H1 (cell line): ENCODE data around the gene GRIP1. TPM values are rescaled to one million over a fixed set of nuclear protein-coding genes. Genes with fewer than 3 reads are reported as not detected.

Experiments
- CTCF ChIA-PET: fragments of 300-600 bp; sonication (Branson Sonifier 250); formaldehyde crosslinking; loops from one replicate; lab custom pipeline; 2021; ENCODE audit not compliant: partially characterized antibody; lab: Charles Lee
- POLR2A ChIA-PET: fragments of 300-600 bp; sonication (Branson Sonifier 250); formaldehyde crosslinking; loops from one replicate; lab custom pipeline; 2021; ENCODE audit warnings: inconsistent platforms; ENCODE audit not compliant: partially characterized antibody; lab: Charles Lee
- DNase-seq, 2 experiments: peaks; one replicate each; pipeline versions ENCODE4 v3.0.0 to v3.0.0-alpha.2; 2010 to 2022; ENCODE audit warnings: low spot score in 2 of 2, low read depth in 1 of 2, mixed read lengths in 1 of 2
- FAIRE-seq: peaks from 2 replicates; lab custom pipeline; 2011; peaks lifted over from hg19 to GRCh38; lab: Jason Lieb, UNC
- H2AFZ ChIP-seq: 2 replicates; pipeline ENCODE4 v1.8.1; 2012; ENCODE audit warnings: low read length, inconsistent platforms
- H2AK5ac ChIP-seq: 2 replicates; pipeline ENCODE4 v1.6.1; 2013; ENCODE audit warnings: low read depth, low read length
- H2BK120ac ChIP-seq: replicated peaks from 2 replicates; pipeline ENCODE3; 2013; ENCODE audit warnings: low read depth, low read length, inconsistent platforms
- H2BK12ac ChIP-seq: 2 replicates; pipeline ENCODE4 v1.6.1; 2013; ENCODE audit warnings: low read depth, low read length
- H2BK15ac ChIP-seq: 2 replicates; pipeline ENCODE4 v1.6.1; 2013; ENCODE audit warnings: low read length
- H2BK20ac ChIP-seq: 2 replicates; pipeline ENCODE4 v1.6.1; 2013; ENCODE audit warnings: low read length
- H2BK5ac ChIP-seq: 2 replicates; pipeline ENCODE4 v1.6.1; 2013; ENCODE audit warnings: low read depth, low read length
- H3K14ac ChIP-seq: 2 replicates; pipeline ENCODE4 v1.6.1; 2013; ENCODE audit warnings: inconsistent platforms; ENCODE audit not compliant: insufficient read length
- H3K18ac ChIP-seq: 2 replicates; pipeline ENCODE4 v1.6.1; 2013; ENCODE audit warnings: low read length; ENCODE audit errors: extremely low read depth
- H3K23ac ChIP-seq: 2 replicates; pipeline ENCODE4 v1.6.1; 2013; ENCODE audit warnings: inconsistent platforms; ENCODE audit not compliant: insufficient read length
- H3K23me2 ChIP-seq: 2 replicates; pipeline ENCODE4 v1.6.1; 2013; ENCODE audit warnings: low read depth, low read length
- H3K27ac ChIP-seq: 2 replicates; pipeline ENCODE4 v1.6.1; 2011; ENCODE audit warnings: low read depth, low read length, inconsistent platforms
- H3K27me3 ChIP-seq, 4 experiments: replicated peaks in 1 of 4; 1 replicate in 1 of 4; 2 replicates in 3 of 4; pipeline versions ENCODE4 v1.6.1 to v1.8.1; 2011 to 2013; ENCODE audit warnings: low read length in 3 of 4, mild to moderate bottlenecking in 3 of 4, inconsistent platforms in 2 of 4, mixed read lengths in 2 of 4, moderate library complexity in 1 of 4; ENCODE audit not compliant: control insufficient read depth in 3 of 4, insufficient read depth in 3 of 4; ENCODE audit errors: extremely low read depth in 1 of 4
- H3K36me3 ChIP-seq, 4 experiments: 2 replicates each; pipeline versions ENCODE4 v1.6.1 to v1.8.1; 2011 to 2013; ENCODE audit warnings: mild to moderate bottlenecking in 4 of 4, low read length in 3 of 4, moderate library complexity in 2 of 4, control low read depth in 1 of 4, inconsistent platforms in 1 of 4; ENCODE audit not compliant: insufficient read depth in 4 of 4, control insufficient read depth in 2 of 4
- H3K4ac ChIP-seq: replicated peaks from 2 replicates; pipeline ENCODE3; 2013; ENCODE audit warnings: low read length, low read depth, mixed read lengths, inconsistent platforms; ENCODE audit not compliant: insufficient read length
- H3K4me1 ChIP-seq, 4 experiments: replicated peaks in 1 of 4; 1 replicate in 1 of 4; 2 replicates in 3 of 4; pipeline versions ENCODE4 v1.6.1 to v1.8.1; 2011 to 2013; ENCODE audit warnings: low read length in 3 of 4, inconsistent platforms in 2 of 4, mixed read lengths in 1 of 4; ENCODE audit not compliant: insufficient read depth in 4 of 4, control insufficient read depth in 3 of 4
- H3K4me2 ChIP-seq, 2 experiments: 2 replicates each; pipeline versions ENCODE4 v1.6.1 to v1.8.1; 2011 to 2013; ENCODE audit warnings: low read depth in 2 of 2, low read length in 2 of 2, control low read depth in 1 of 2, inconsistent platforms in 1 of 2, mild to moderate bottlenecking in 1 of 2; ENCODE audit not compliant: insufficient read depth in 1 of 2
- H3K4me3 ChIP-seq, 4 experiments: fragments of 200-600, 300-600 bp in 1 of 4; sonication (generic), shearing (Covaris generic), sonication (Bioruptor Twin) in 1 of 4; 2 replicates each; pipeline versions ENCODE4 v1.5.1 to v1.8.1; 2011 to 2016; ENCODE audit warnings: low read length in 4 of 4, low read depth in 3 of 4, control low read depth in 2 of 4, inconsistent platforms in 2 of 4, mild to moderate bottlenecking in 2 of 4, mixed read lengths in 1 of 4, moderate library complexity in 1 of 4; ENCODE audit not compliant: insufficient read depth in 2 of 4; ENCODE audit errors: extremely low read depth in 1 of 4
- H3K56ac ChIP-seq: replicated peaks from 2 replicates; pipeline ENCODE3; 2013; ENCODE audit warnings: low read depth, mild to moderate bottlenecking, mixed read lengths, low read length, inconsistent platforms; ENCODE audit not compliant: insufficient read length
- H3K79me1 ChIP-seq: 2 replicates; pipeline ENCODE4 v1.6.1; 2013; ENCODE audit warnings: low read depth, low read length, control low read depth
- H3K79me2 ChIP-seq, 2 experiments: 2 replicates each; pipeline versions ENCODE4 v1.6.1 to v1.8.1; 2012 to 2013; ENCODE audit warnings: low read length in 2 of 2, mild to moderate bottlenecking in 2 of 2, inconsistent platforms in 1 of 2; ENCODE audit not compliant: insufficient read depth in 2 of 2, control insufficient read depth in 1 of 2
- H3K9ac ChIP-seq, 4 experiments: replicated peaks in 1 of 4; 1 replicate in 1 of 4; 2 replicates in 3 of 4; pipeline versions ENCODE4 v1.6.1 to v1.8.1; 2011 to 2013; ENCODE audit warnings: low read depth in 3 of 4, low read length in 3 of 4, control low read depth in 2 of 4, mild to moderate bottlenecking in 2 of 4, moderate library complexity in 2 of 4, inconsistent platforms in 1 of 4; ENCODE audit errors: extremely low read depth in 1 of 4
- H3K9me3 ChIP-seq, 2 experiments: 2 replicates each; pipeline versions ENCODE4 v1.6.1 to v1.8.1; 2012 to 2013; ENCODE audit warnings: mild to moderate bottlenecking in 2 of 2, moderate library complexity in 2 of 2, control low read depth in 1 of 2, inconsistent platforms in 1 of 2, low read depth in 1 of 2, low read length in 1 of 2, mixed read lengths in 1 of 2; ENCODE audit not compliant: insufficient read depth in 2 of 2
- H4K20me1 ChIP-seq, 2 experiments: replicated peaks in 1 of 2; 2 replicates each; pipeline versions ENCODE3 to v1.8.1; 2011 to 2013; ENCODE audit warnings: inconsistent platforms in 2 of 2, low read length in 2 of 2, mild to moderate bottlenecking in 1 of 2; ENCODE audit not compliant: insufficient read depth in 2 of 2, control insufficient read depth in 1 of 2
- H4K5ac ChIP-seq: 2 replicates; pipeline ENCODE4 v1.6.1; 2013; ENCODE audit warnings: low read length, low read depth, mixed read lengths, inconsistent platforms; ENCODE audit not compliant: insufficient read length
- H4K8ac ChIP-seq: 2 replicates; pipeline ENCODE4 v1.8.0; 2013; ENCODE audit warnings: mild to moderate bottlenecking, moderate library complexity, low read length, inconsistent platforms; ENCODE audit not compliant: insufficient read depth; ENCODE audit errors: extremely low read depth
- H4K91ac ChIP-seq: replicated peaks from 2 replicates; pipeline ENCODE3; 2013; ENCODE audit warnings: low read length, mixed read lengths, inconsistent platforms; ENCODE audit not compliant: insufficient read length
- CREB1 ChIP-seq: IDR thresholded peaks from 2 replicates; pipeline ENCODE4 v1.6.1; 2012; ENCODE audit warnings: inconsistent platforms
- FOSL1 ChIP-seq: IDR thresholded peaks from 2 replicates; pipeline ENCODE4 v1.6.1; 2011; ENCODE audit warnings: mild to moderate bottlenecking, low read depth, low read length, moderate library complexity; ENCODE audit not compliant: insufficient read depth
- JUN ChIP-seq: IDR thresholded peaks from 2 replicates; pipeline ENCODE4 v1.6.1; 2011; ENCODE audit warnings: low read depth, mild to moderate bottlenecking, improper control_type of control experiment, low read length
- NRF1 ChIP-seq: IDR thresholded peaks from 2 replicates; pipeline ENCODE4 v1.6.1; 2011; ENCODE audit warnings: mild to moderate bottlenecking, low read depth, low read length, improper control_type of control experiment
- SIRT6 ChIP-seq: IDR thresholded peaks from one replicate; pipeline ENCODE4 v1.7.1; 2012; ENCODE audit warnings: low read length, inconsistent platforms
- SP2 ChIP-seq: IDR thresholded peaks from 2 replicates; pipeline ENCODE4 v1.6.1; 2012; ENCODE audit warnings: mild to moderate bottlenecking, low read length, inconsistent platforms
- TAF1 ChIP-seq: IDR thresholded peaks from 2 replicates; pipeline ENCODE4 v1.6.1; 2011; ENCODE audit warnings: mild to moderate bottlenecking, low read depth, low read length
- YY1 ChIP-seq: IDR thresholded peaks from 2 replicates; pipeline ENCODE4 v1.6.1; 2011; ENCODE audit warnings: low read depth, mild to moderate bottlenecking, low read length
- WGBS, 2 experiments: shearing (Covaris generic) in 1 of 2; methylation state at CpG; one replicate each; pipeline versions ENCODE4 v1.1.6 to v1.1.7; 2013 to 2015; ENCODE audit warnings: low lambda C conversion rate in 2 of 2, mixed read lengths in 2 of 2, inconsistent platforms in 1 of 2, low coverage in 1 of 2, missing lambda C conversion rate in 1 of 2; ENCODE audit not compliant: insufficient replicate concordance in 2 of 2, insufficient coverage in 1 of 2, insufficient read length in 1 of 2; ENCODE audit errors: extremely low coverage in 1 of 2, missing lambda C conversion rate in 1 of 2; 5-methylcytosine and 5-hydroxymethylcytosine counted together
- polyA plus RNA-seq, 7 experiments: library from polyadenylated mRNA; depleted of rRNA in 3 of 7; stranded (reverse) in 5 of 7; unstranded in 2 of 7; fragments of >200 nt in 5 of 7; fragments of 200-250 nt in 2 of 7; gene quantifications; 1 replicate in 5 of 7; 2 replicates in 1 of 7; 4 replicates in 1 of 7; pipeline versions ENCODE4 v1.2.1 to v1.2.3, GENCODE V29; 2011 to 2013; ENCODE audit warnings: missing spikeins in 2 of 7, mixed read lengths in 2 of 7
- total RNA-seq: library from RNA; stranded (reverse); fragmentation: NEBNext Ultra II Directional; extraction: Animal tissue kit (Norgen Biotek cat#: 25700); gene quantifications from 2 replicates; pipeline ENCODE4 v1.2.1, GENCODE V29; 2021

GRIP1 gene
- total and polyA plus RNA-seq, 2 of the 8 experiments (the other 6 are each of a cell fraction or from before 2014, with no cell fraction given), result 4.5 to 27.3 TPM

DNA sequence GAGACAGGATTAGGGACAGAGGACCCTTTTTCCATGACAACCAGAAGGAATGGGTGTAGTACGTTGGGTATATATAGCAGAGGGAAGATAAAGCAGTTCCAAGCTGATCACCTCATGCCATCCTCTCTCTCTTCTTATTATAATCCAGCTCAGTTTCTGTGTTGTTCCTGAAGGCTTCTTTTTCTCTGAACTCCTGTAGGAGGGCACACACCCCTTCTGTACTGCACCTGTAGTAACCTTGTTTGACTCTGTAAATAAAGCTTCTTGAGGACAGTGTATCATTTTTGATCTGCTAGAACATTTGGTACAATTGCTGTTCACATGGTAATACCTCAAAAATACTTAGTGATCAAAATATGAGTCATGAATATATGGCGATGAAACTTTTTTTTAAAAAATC lies 343.1 kb downstream of the GRIP1 start:
- Histone ChIP-seq H2BK12ac (no peak overlapping the region), H3K14ac (no peak overlapping the region), H3K79me1 (no peaks in the 10 kb centered on the region), H3K36me3 (peaks cover 0 to 16% (median 4%) of the 10 kb centered on the region in 4 experiments; a peak in 4 of 8 replicates), H3K23me2 (no peaks in the 10 kb centered on the region), H3K18ac (no peak overlapping the region), H4K5ac (no peak overlapping the region), H4K8ac (no peak overlapping the region), H3K27ac (no peak overlapping the region), H3K4me1 (no peaks in the 10 kb centered on the region), H4K91ac (no peak overlapping the region), H2BK5ac (no peak overlapping the region), H3K4ac (no peak overlapping the region), H2AK5ac (no peak overlapping the region), H3K4me2 (no peak overlapping the region), H2AFZ (no peak overlapping the region), H3K4me3 (no peak overlapping the region), H2BK20ac (no peak overlapping the region), H3K9ac (no peak overlapping the region), H3K27me3 (no peaks in the 10 kb centered on the region), H3K23ac (no peak overlapping the region), H3K56ac (no peak overlapping the region), H3K9me3 (0 out of 4 replicates have a peak, but pooled peaks cover 0 to under 1% of the 10 kb centered on the region in 2 experiments), H2BK15ac (no peak overlapping the region), H3K79me2 (no peaks in the 10 kb centered on the region), H2BK120ac (no peak overlapping the region), H4K20me1 (no peaks in the 10 kb centered on the region)
- DNase-seq (no peak), FAIRE-seq (no peak)
- CTCF ChIA-PET, result interaction anchor here (0.7 to 1.0 kb wide), 2 partner anchors 71 to 176 kb away, joined by 3 read pairs; no protein-coding TSS in a partner anchor
- 97% methylated on average over 2 of the region's 2 CpGs; no CpG with 5 or more reads in 1 of the 2 experiments for WGBS, 2 experiments
- TF ChIP-seq JUN (no peak), SP2 (no peak), CREB1 (no peak), SIRT6 (no peak), FOSL1 (no peak), YY1 (no peak), NRF1 (no peak), TAF1 (no peak)
- POLR2A ChIA-PET, result no interaction called here
